Skin of body (tissue), 2 donors: ENCODE measurements around the gene SAG. TPM values are rescaled to one million over a fixed set of nuclear protein-coding genes. Genes with fewer than 3 reads are reported as not detected.

Source experiments
- DNase-seq: peaks from one replicate; lab custom pipeline; 2025; lab: John Stamatoyannopoulos, UW
- total RNA-seq: library from RNA; depleted of rRNA; stranded (reverse); fragments of >200 nt; gene quantifications from one replicate; pipeline ENCODE4 v1.2.3, GENCODE V29; 2014

SAG gene
- total RNA-seq, 1 donor from 2014 or later, result not detected

- no peak for DNase-seq
These were observed 19.0 kb upstream of the SAG start for GRCh38 chr2:233288663-233289062.

- no peak for DNase-seq
These were observed 18.0 kb upstream of the SAG start for GRCh38 chr2:233289648-233290047.

GRCh38 chr2:233290051-233290845 lies 17.4 kb upstream of the SAG start:
- no peak for DNase-seq

- no peak for DNase-seq
These were observed 11.7 kb upstream of the SAG start for GRCh38 chr2:233295891-233296290.

- DNase-seq, result no peak
These were observed 10.5 kb upstream of the SAG start for GRCh38 chr2:233297076-233297475.

GRCh38 chr2:233300401-233300800 lies 7.2 kb upstream of the SAG start:
- DNase-seq, result no peak

GRCh38 chr2:233301248-233301647 lies 6.4 kb upstream of the SAG start:
- no peak for DNase-seq

GRCh38 chr2:233301811-233302210 lies 5.8 kb upstream of the SAG start:
- no peak for DNase-seq

- no peak for DNase-seq
These were observed 4.4 kb upstream of the SAG start for GRCh38 chr2:233303252-233303651.

GRCh38 chr2:233311241-233311926 lies 3.8 kb downstream of the SAG start:
- DNase-seq, result no peak

GRCh38 chr2:233312874-233313273 lies 5.3 kb downstream of the SAG start:
- no peak for DNase-seq

GRCh38 chr2:233314180-233314925 lies 6.7 kb downstream of the SAG start:
- no peak for DNase-seq

GRCh38 chr2:233317196-233317943 lies 9.8 kb downstream of the SAG start:
- no peak for DNase-seq

GRCh38 chr2:233319256-233319655 lies 11.6 kb downstream of the SAG start:
- DNase-seq, result no peak

- no peak for DNase-seq
These were observed 12.9 kb downstream of the SAG start for GRCh38 chr2:233320470-233320869.

GRCh38 chr2:233321166-233321565 lies 13.6 kb downstream of the SAG start:
- DNase-seq, result no peak

- DNase-seq, result no peak
These were observed 16.2 kb downstream of the SAG start for GRCh38 chr2:233323851-233324250.

- DNase-seq, result no peak
These were observed 17.6 kb downstream of the SAG start for GRCh38 chr2:233325256-233325655.

- DNase-seq, result no peak
These were observed 18.2 kb downstream of the SAG start for GRCh38 chr2:233325814-233326213.

- DNase-seq, result no peak
These were observed 18.9 kb downstream of the SAG start for GRCh38 chr2:233326500-233326899.

GRCh38 chr2:233328922-233329321 lies 21.3 kb downstream of the SAG start:
- DNase-seq, result no peak
